KG1 (cell line): ENCODE data around the gene AMBP.
"Not testable (repeated sequence)": the region's sequence is repeated elsewhere in the genome, so short reads cannot be mapped to it uniquely, and the experiment has no call there.

Experiments used
- DNase-seq: peaks from one replicate; lab custom pipeline; 2025; lab: John Stamatoyannopoulos, UW

The AMBP gene

GRCh38 chr9:114050646-114051045 is 27.5 kb downstream of the AMBP start:
- DNase-seq = no peak

- no peak for DNase-seq
Observed at GRCh38 chr9:114050226-114050568, 27.9 kb downstream of the AMBP start.

GRCh38 chr9:114049441-114050225 is 28.5 kb downstream of the AMBP start:
- no peak for DNase-seq

GRCh38 chr9:114048533-114049415 is 29.3 kb downstream of the AMBP start:
- no peak for DNase-seq

GRCh38 chr9:114047717-114048116 is 30.4 kb downstream of the AMBP start:
- no peak for DNase-seq

GRCh38 chr9:114046875-114047274 is 31.2 kb downstream of the AMBP start:
- no peak for DNase-seq

GRCh38 chr9:114046237-114046755 is 31.8 kb downstream of the AMBP start:
- no peak for DNase-seq

GRCh38 chr9:114043660-114044059 is 34.4 kb downstream of the AMBP start:
- DNase-seq = not testable (repeated sequence)

GRCh38 chr9:114039484-114039883 is 38.6 kb downstream of the AMBP start:
- no peak for DNase-seq

GRCh38 chr9:114038724-114039313 is 39.3 kb downstream of the AMBP start:
- DNase-seq = no peak

- no peak for DNase-seq
Observed at GRCh38 chr9:114037961-114038723, 40.0 kb downstream of the AMBP start.

- DNase-seq = no peak
Observed at GRCh38 chr9:114037249-114037648, 40.9 kb downstream of the AMBP start.

GRCh38 chr9:114035845-114036801 is 42.0 kb downstream of the AMBP start:
- no peak for DNase-seq

- no peak for DNase-seq
Observed at GRCh38 chr9:114035221-114035844, 42.8 kb downstream of the AMBP start.

GRCh38 chr9:114034661-114035062 is 43.4 kb downstream of the AMBP start:
- DNase-seq = no peak

- DNase-seq = no peak
Observed at GRCh38 chr9:114034196-114034595, 43.9 kb downstream of the AMBP start.

- DNase-seq = no peak
Observed at GRCh38 chr9:114033397-114034103, 44.5 kb downstream of the AMBP start.

- DNase-seq = no peak
Observed at GRCh38 chr9:114031948-114032840, 45.9 kb downstream of the AMBP start.
